GM12875 (cell line): ENCODE data around the gene PRKAR1B.
"Not testable (repeated sequence)": the region's sequence is repeated elsewhere in the genome, so short reads cannot be mapped to it uniquely, and the experiment has no call there.

Experiments used
- H3K4me3 ChIP-seq: one replicate; pipeline ENCODE4 v1.5.1; 2011; ENCODE audit warnings: low read depth, low read length, control low read depth
- CTCF ChIP-seq: IDR thresholded peaks from 2 replicates; pipeline ENCODE4 v1.5.1; 2011; ENCODE audit warnings: low read depth, mild to moderate bottlenecking, control low read depth, inconsistent platforms, low read length, moderate library complexity, borderline replicate concordance; ENCODE audit not compliant: insufficient read depth

The PRKAR1B gene

GRCh38 chr7:617614-618538 is 109.2 kb downstream of the PRKAR1B start:
- no peak overlapping the region for H3K4me3 ChIP-seq
- no peak for TF ChIP-seq CTCF

- no peak overlapping the region for H3K4me3 ChIP-seq
- TF ChIP-seq CTCF = no peak
Observed at GRCh38 chr7:613442-614140, 113.5 kb downstream of the PRKAR1B start.

- H3K4me3 ChIP-seq = not testable (repeated sequence)
Observed at GRCh38 chr7:611837-612236, 115.2 kb downstream of the PRKAR1B start.

- H3K4me3 ChIP-seq = no peak overlapping the region
- TF ChIP-seq CTCF = no peak
Observed at GRCh38 chr7:611281-611810, 115.7 kb downstream of the PRKAR1B start.

DNA sequence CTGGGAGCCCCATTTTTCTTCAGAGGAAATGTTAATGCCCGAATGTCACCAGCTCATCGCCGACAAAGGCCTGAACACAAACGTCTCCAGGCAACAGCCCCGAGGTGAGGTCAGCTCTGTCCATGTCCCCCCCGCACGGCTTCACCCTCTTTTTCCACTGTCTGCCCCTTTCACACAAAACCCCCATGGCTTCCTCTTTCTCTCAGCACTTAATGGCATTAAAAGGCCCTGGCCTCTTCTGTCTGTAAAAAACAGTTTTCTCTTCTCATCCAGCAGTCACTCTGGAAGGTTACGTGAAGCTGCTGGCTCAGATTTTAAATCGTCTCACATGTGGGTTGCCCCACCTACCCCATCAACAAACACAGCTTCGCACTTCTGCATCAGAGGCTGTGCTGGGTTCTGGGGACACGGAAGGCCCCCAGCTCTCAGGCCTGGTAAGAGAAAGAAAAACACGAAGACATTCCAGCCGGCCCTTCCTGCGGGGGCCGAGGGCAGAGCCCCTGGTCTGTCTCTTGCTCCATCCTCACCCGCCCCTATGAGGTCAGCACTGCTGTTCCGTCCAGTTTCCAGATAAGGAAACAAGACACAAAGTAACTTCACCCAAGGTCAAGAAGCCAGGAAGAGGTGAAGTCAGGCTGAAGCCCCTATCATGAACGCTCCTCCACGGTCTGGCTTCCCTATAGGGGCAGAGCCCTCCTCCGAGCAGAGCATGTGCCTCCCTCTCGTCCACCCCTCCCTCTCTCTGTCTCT is 116.4 kb downstream of the PRKAR1B start:
- no peak overlapping the region for H3K4me3 ChIP-seq
- TF ChIP-seq CTCF = no peak

- no peak for TF ChIP-seq CTCF
- no peak overlapping the region for H3K4me3 ChIP-seq
Observed at GRCh38 chr7:610141-610530, 116.9 kb downstream of the PRKAR1B start.

- TF ChIP-seq CTCF = no peak
- H3K4me3 ChIP-seq = no peak overlapping the region
Observed at GRCh38 chr7:609365-609764, 117.7 kb downstream of the PRKAR1B start.
